AG20443 (cell line): ENCODE results near the gene RABGAP1.

Experiments used
- DNase-seq: peaks from one replicate; pipeline ENCODE4 v3.0.0; 2012; ENCODE audit warnings: low spot score, mixed read lengths

The RABGAP1 gene

GRCh38 chr9:122944960-122945888, 4.4 kb downstream of the RABGAP1 start:
- DNase-seq = no peak

DNA sequence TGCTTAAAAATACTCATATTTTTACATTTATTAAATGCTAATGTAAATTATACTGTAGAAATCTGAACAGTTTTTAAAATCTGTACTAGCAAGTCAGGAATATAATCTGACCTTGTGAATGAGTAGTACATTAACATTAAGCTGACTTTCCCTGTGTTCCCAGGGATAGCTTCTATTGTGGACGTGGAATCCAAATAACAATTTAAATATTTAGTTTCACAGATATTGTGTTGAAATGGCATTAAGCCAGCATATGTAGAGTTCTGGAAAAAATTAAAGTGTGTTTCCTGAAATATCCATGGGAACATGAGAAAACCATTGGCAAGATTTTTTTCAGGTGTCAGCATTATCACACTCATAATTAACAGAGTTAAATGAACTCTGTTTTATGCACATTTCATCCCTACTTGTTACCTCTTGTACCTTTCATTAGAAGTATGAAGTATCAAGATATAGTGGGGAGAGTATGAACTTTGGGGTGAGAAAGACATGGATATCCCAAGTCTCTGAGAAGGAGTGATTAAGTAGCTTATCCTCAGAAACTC, 5.7 kb downstream of the RABGAP1 start:
- DNase-seq = no peak

- no peak for DNase-seq
Observed at GRCh38 chr9:122948313-122948712, 7.5 kb downstream of the RABGAP1 start.

GRCh38 chr9:122949696-122950095, 8.9 kb downstream of the RABGAP1 start:
- no peak for DNase-seq

GRCh38 chr9:122950263-122950662, 9.4 kb downstream of the RABGAP1 start:
- no peak for DNase-seq

DNA sequence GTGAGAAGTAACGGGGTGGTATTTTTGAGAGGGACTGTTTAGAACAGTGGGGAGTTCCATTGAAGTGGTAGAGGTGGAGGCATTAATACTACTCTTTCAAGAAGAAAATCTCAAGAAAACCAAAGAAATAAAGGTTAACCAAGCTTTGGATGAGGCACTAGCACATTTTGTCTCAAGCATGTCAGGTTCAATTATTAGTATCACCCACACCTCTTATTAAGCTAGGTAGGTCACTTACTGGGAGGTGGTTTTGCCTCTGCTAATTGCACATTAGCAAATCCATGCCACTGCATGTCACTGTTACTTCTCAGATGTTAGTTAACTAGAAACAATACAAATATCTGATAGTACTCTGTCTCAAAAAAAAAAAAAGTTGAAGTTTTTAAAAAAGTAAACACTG, 10.2 kb downstream of the RABGAP1 start:
- no peak for DNase-seq

DNA sequence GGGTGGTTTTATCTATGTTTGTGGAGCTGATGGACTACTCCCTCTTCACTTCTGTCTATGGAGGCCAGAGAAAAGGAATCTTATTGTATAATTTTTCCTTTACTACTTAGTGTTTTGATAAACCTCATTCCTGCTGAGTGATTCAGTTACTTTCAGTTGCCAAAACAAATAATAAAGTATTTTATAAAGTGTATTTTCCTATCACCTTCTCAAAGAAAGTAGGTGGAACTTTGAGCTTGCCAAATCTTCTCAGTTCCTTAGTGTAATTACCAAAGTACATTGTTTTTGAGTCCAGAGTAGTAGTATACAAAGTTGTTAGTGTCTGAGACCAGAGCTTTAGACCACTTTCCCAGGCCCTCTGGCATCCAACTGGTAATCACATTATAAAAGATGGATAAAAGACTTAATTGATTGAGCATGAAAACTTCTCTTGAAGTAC, 13.5 kb downstream of the RABGAP1 start:
- peak; percentile 12 for DNase-seq

- DNase-seq = no peak
Observed at GRCh38 chr9:122955961-122956360, 15.1 kb downstream of the RABGAP1 start.

DNA sequence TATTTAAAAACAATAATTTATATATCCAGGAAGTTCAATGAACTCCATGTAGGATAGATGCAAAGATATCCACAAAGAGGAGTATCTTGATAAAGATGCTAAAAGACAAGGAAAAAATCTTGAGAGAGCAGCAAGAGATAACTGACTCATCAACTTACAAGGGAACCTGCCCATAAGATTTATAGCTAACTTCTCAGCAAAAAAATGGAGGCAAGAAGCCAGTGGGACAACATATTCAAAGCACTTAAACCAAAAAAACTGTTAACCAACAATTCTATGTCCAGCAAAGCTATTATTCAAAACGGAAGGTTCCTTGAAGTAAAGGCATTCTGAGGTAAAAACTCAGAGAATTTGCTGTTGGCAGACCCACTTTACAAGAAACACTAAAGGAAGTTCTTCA, 20.3 kb downstream of the RABGAP1 start:
- no peak for DNase-seq

DNA sequence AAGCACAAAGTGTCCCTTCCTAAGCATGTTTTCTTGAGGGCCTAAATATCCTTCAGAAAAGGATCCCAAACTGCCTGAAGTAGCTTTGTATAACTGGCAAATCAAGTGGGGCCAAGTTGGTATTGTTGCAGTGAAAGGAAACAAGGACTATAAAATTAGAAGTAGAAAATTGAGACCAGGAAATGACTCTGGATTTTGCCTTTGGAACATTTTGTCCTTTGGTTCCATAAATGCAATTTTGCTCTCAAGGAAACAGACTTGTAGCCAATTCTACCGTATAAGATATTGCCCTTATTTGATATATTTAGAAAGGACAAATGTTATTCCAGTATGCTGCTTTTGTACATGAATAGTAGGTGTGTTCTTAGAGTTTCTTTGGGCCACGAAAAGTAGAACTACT, 34.4 kb downstream of the RABGAP1 start:
- DNase-seq = no peak

- no peak for DNase-seq
Observed at GRCh38 chr9:122978601-122979000, 37.8 kb downstream of the RABGAP1 start.

DNA sequence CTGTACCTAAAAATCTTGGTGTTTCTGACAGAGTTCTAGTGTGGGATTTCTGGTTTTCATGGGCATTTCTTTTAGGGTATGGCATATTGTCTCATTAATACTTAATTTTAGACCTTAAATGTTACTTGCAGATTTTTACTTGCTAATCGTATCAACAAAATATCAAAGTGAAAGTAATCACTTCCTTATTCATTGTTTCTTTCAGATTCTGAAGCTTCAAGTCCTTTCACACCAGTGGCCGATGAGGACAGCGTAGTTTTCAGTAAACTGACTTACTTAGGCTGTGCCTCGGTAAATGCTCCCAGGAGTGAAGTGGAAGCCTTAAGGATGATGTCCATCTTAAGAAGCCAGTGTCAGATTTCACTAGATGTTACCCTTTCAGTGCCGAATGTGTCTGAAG, 45.2 kb downstream of the RABGAP1 start:
- DNase-seq = no peak

- no peak for DNase-seq
Observed at GRCh38 chr9:122988141-122988540, 47.3 kb downstream of the RABGAP1 start.

DNA sequence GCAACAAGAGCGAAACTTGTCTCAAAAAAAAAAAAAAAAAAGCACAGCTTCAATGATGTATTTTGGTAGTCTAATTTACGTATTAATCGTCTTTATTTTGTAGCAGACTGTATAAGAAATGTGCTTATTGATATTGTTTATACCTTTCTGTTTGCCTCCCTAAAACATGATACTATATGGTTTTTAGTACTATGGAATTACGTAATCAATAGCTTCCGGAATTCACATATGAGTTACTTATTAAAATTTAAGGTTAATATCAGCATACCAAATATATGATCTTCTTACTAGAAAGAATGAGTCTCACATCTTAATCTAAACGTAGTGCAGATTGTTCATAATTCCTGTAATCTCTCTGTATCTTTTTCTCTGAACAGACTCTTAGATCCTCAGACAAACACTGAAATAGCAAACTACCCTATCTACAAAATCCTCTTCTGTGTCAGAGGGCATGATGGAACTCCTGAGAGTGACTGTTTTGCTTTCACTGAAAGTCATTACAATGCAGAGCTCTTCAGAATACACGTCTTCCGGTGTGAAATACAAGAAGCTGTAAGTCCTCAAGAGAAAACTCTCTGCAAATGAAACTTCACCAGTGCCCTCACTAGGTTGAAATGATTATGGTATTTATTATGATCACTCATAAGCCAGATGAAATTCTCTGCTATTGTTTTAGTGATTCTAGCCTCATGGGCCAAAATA, 48.3 kb downstream of the RABGAP1 start:
- DNase-seq = no peak

- DNase-seq = peak; percentile 81
Observed at GRCh38 chr9:122991370-122991830, 50.6 kb downstream of the RABGAP1 start.

DNA sequence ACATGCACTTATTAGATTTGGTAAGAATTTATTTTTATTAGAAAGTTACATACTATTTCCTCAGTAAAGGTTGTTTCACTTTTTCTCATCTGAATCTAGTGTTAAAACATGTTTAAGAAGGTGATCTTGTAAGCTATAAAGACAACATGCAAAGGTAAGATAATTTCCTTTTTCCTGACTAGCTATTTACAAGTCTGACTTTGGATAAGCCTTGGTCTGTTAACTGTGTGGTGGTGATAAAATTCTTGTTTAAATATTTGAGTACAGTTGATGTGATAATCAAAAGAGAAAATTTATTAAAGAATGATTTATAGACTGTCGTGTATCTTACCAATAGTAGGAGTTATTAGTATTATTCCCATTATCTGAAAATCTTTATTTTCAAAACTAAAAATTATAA, 55.8 kb downstream of the RABGAP1 start:
- no peak for DNase-seq

DNA sequence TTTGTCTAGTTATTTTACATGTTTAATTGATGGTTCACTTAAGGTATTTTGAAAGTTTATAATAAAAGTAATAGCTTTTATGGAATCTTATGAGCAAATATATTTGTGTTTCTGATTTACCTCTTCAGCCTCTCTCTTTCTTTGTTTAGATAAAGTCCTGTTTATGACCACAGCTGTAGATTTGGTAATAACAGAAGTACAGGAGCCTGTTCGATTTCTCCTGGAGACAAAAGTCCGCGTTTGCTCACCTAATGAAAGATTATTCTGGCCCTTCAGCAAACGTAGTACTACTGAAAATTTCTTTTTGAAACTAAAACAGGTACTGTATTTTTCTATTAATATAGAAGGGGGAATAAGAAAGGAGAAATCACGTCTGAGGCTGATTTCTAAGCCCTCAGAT, 57.6 kb downstream of the RABGAP1 start:
- DNase-seq = no peak

- no peak for DNase-seq
Observed at GRCh38 chr9:123000371-123001068, 59.7 kb downstream of the RABGAP1 start.

DNA sequence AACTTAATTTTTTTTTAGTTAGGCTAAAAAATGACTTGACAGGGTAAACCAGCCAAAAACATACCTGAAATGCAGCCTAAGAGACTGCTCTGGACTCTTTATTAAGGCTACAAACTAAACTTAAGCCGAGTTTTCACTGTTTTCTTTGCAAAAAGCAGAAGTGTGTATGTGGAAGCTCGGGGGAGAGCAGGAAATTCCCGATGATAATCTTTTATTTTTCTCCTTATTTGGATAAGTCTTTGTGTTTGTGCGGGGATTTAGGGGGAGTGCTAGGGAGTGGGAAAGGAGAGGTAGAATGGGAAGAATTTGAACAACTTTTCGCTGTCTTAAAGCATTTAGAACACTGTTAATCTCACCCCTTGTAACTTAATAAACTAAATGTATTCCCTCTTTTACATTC, 61.9 kb downstream of the RABGAP1 start:
- DNase-seq = no peak

DNA sequence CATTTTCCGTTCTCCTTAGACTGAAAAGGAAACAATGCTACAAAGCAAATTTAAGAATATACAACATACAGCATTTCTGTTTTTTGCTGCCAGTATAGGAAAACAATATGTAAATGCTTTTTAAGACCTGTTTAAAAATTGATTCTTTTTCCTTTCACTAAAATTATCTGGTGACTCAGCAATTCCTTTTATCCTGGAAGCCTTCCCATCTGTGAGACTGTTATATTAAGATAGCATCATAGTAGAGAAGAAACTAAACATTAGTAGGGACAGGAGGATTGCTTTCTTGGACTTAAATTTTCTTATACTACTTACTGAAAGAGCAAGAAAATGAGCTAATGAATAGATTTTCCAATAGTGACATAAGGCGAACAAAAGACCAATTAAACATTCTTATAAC, 62.6 kb downstream of the RABGAP1 start:
- no peak for DNase-seq

DNA sequence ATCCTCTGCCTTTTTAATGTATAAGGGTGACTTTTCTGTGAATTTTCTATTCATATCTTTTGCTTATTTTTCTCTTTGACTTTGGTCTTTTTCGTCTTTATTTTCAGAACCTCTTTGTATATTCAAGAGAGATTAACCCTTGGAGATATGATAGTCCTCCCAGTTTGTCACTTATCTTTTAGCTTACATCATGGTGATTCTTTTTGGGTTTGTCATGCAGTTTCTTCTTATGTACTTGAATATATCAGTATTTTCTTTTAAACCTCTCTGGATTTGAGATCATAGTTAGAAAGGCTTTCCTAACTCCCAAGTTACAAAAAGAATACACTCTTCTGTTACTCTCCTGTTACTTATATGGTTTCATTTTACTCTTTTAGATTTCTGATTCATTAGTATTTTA, 65.1 kb downstream of the RABGAP1 start:
- no peak for DNase-seq

DNA sequence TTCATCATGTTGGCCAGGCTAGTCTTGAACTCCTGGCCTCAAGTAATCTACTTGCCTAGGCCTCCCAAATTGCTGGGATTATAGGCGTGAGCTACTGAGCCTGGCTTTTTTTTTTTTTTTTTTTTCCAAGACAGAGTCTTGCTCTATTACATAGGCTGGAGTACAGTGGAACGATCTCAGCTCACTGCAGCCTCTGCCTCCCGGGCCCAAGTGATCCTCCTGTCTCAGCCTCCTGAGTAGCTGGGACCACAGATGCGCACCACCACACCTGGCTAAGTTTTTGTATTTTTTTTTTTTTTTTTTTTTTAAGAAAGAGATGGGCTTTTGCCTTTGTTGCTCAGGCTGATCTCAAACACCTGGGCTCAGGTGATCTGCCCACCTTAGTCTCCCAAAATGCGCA, 66.4 kb downstream of the RABGAP1 start:
- DNase-seq = no peak
